Esophagus squamous epithelium (tissue), 5 donors: Measurements from ENCODE around the gene GEMIN5. TPM values are rescaled to one million over a fixed set of nuclear protein-coding genes. Genes with fewer than 3 reads are reported as not detected.

Experiments
- DNase-seq: peaks from one replicate; lab custom pipeline; 2025; lab: John Stamatoyannopoulos, UW
- H3K27ac ChIP-seq, 4 donors: fragments of 200-600 bp; sonication (generic); one replicate each; pipeline ENCODE4 v1.5.1; 2016 to 2019; ENCODE audit warnings: mild to moderate bottlenecking in 1 of 4
- H3K27me3 ChIP-seq, 4 donors: fragments of 200-600 bp; sonication (generic); 1 replicate in 3 of 4; 2 replicates in 1 of 4; pipeline versions ENCODE4 v1.5.1 to v1.6.0; 2017 to 2021; ENCODE audit warnings: antibody characterized with exemption in 1 of 4
- H3K36me3 ChIP-seq, 3 donors: fragments of 200-600 bp; sonication (generic); one replicate each; pipeline ENCODE4 v1.5.1; 2016 to 2019
- H3K4me1 ChIP-seq, 3 donors: fragments of 200-600 bp; sonication (generic); one replicate each; pipeline ENCODE4 v1.5.1; 2017 to 2019
- H3K4me3 ChIP-seq, 4 donors: fragments of 200-600 bp; sonication (generic); 1 replicate in 3 of 4; 2 replicates in 1 of 4; pipeline ENCODE4 v1.5.1; 2016 to 2019; ENCODE audit warnings: mild to moderate bottlenecking in 2 of 4, moderate library complexity in 1 of 4
- H3K9me3 ChIP-seq, 3 donors: fragments of 200-600 bp; sonication (generic); one replicate each; pipeline ENCODE4 v1.5.1; 2016 to 2019
- POLR2A ChIP-seq, 4 donors: fragments of 450-650 bp; IDR thresholded peaks; one replicate each; pipeline ENCODE4 v1.6.1; 2017; ENCODE audit warnings: antibody characterized with exemption in 4 of 4, mild to moderate bottlenecking in 4 of 4, moderate library complexity in 3 of 4
- WGBS, 2 donors: methylation state at CpG; one replicate each; pipeline ENCODE4 v1.1.5; 2018; 5-methylcytosine and 5-hydroxymethylcytosine counted together
- intact Hi-C: fragments of 100-400 bp; cut with DNase I; formaldehyde crosslinking; loops from one replicate; pipeline ENCODE4 v1.15.0; 2022
- total RNA-seq, 4 donors: library from RNA; depleted of rRNA; stranded (reverse); fragments of >200 nt; gene quantifications; one replicate each; pipeline ENCODE4 v1.1.0, GENCODE V29; 2016
- TF ChIP-seq, protein P1 (sequence below), 6 experiments: fragments of 450-650 bp in 4 of 6; fragments of 200-600 bp in 2 of 6; sonication (generic) in 2 of 6; IDR thresholded peaks; one replicate each; pipeline ENCODE4 v1.5.1; 2016 to 2019; ENCODE audit warnings: antibody characterized with exemption in 6 of 6, mild to moderate bottlenecking in 4 of 6, moderate library complexity in 4 of 6
- donor health status: DM: yes; HTN: yes; CAD: no.

The GEMIN5 gene
- total RNA-seq, 4 donors from 2014 or later: 10.1 to 18.1 (median 13.2) TPM

DNA sequence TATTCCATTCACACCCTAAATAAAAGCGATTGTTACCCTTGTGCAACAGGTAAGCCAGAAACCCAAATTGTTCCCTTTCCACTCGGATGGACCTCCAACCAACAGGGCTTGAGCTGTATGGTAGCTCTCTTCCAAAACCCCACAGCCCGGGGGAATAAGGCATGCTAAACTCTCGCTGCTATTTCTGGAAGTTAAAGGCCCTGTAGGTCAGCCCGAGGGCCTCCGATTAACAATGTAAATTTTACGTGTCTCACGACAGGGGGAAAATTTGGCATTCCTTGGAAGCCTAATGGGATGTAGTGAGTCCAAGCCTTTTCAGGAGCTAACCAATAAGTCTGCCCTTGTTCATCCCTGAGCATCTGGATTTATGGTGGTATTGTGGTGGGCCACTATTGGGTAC lies 53.6 kb downstream of the GEMIN5 start:
- no peak for DNase-seq
- peaks cover 23 to 62% (median 25%) of the 10 kb centered on the region in 3 donors for H3K36me3 ChIP-seq

DNA sequence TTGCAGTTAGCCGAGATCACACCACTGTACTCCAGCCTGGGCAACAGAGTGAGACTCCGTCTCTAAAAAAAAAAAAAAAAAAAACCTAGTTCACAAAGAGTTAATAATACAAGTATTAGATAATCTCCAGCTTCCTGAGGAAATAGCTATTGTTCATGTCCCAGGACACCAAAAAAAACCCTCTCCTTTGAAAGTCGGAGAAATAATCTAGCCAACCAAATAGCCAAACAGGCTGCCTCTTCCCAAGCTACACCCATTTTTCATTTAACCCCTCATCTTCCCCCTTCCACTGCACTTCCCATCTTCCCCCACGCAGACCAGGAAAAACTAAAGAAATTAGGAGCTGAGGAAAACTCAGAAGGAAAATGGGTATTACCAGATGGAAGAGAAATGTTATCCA lies 56.0 kb downstream of the GEMIN5 start:
- 68 to 82% methylated on average over 4 of the region's 4 CpGs for WGBS, 2 donors
- Histone ChIP-seq H3K27ac (no peak overlapping the region), H3K27me3 (no peaks in the 10 kb centered on the region), H3K36me3 (peaks cover 3 to 51% (median 10%) of the 10 kb centered on the region in 3 donors), H3K9me3 (peaks cover 10 to 53% (median 34%) of the 10 kb centered on the region in 3 donors), H3K4me1 (no peaks in the 10 kb centered on the region), H3K4me3 (no peak overlapping the region)
- intact Hi-C loops: no loop called here
- DNase-seq: no peak
- TF ChIP-seq, protein P1, sequence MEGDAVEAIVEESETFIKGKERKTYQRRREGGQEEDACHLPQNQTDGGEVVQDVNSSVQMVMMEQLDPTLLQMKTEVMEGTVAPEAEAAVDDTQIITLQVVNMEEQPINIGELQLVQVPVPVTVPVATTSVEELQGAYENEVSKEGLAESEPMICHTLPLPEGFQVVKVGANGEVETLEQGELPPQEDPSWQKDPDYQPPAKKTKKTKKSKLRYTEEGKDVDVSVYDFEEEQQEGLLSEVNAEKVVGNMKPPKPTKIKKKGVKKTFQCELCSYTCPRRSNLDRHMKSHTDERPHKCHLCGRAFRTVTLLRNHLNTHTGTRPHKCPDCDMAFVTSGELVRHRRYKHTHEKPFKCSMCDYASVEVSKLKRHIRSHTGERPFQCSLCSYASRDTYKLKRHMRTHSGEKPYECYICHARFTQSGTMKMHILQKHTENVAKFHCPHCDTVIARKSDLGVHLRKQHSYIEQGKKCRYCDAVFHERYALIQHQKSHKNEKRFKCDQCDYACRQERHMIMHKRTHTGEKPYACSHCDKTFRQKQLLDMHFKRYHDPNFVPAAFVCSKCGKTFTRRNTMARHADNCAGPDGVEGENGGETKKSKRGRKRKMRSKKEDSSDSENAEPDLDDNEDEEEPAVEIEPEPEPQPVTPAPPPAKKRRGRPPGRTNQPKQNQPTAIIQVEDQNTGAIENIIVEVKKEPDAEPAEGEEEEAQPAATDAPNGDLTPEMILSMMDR (IDR thresholded peaks at IDR 0.05): no peak
- no peak for TF ChIP-seq POLR2A (IDR thresholded peaks at IDR 0.05)

More for the DNA sequence above, 53.6 kb downstream of the GEMIN5 start:
- no peak for TF ChIP-seq POLR2A (IDR thresholded peaks at IDR 0.05)
- TF ChIP-seq, protein P1 (IDR thresholded peaks at IDR 0.05): no peak
- H3K4me1 ChIP-seq: no peaks in the 10 kb centered on the region
- H3K27me3 ChIP-seq: no peaks in the 10 kb centered on the region
- peaks cover 10 to 45% (median 27%) of the 10 kb centered on the region in 3 donors for H3K9me3 ChIP-seq
- H3K4me3 ChIP-seq: no peak overlapping the region
- no peak overlapping the region for H3K27ac ChIP-seq
- WGBS, 2 donors: 93 to 98% methylated on average over 5 to 8 of the region's 8 CpGs
- intact Hi-C loops: no loop called here

DNA sequence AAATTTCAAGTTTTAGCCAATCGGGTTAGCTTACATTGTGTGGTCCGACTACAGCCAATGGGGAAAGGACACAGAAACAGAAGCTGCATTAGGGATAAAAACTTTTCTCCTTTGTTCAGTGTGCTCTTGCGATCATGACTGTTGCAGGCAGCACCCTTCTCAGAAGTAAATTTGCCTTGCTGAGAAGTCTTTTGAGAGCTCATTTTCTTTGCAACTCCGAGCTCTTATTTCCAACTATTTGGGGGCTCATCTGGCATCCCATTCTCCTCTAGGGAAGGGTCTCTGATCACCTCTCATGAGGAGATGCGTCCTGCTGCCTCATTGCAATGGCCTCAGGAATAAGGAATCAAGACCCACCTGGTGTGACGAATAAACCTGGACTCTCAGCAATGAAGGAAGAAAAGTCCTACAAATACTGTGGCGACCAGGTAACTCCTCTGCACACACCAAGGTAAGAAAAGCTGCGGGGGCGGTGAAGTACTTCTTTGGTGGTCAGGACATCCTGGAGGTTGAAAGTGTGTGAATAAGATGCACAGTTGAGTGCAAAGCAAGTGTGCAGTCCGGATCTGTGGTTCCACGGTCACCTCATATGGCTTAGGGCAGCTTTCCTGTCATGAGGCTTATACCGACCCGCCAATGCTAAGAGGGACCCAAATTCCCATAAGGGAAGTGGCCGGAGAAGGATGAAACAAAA lies 59.2 kb downstream of the GEMIN5 start:
- H3K9me3 ChIP-seq: peaks cover 0 to 23% (median 12%) of the 10 kb centered on the region in 3 donors
- no peaks in the 10 kb centered on the region for H3K4me1 ChIP-seq
- intact Hi-C loops: no loop called here
- no peak overlapping the region for H3K4me3 ChIP-seq
- peaks cover 11 to 53% (median 20%) of the 10 kb centered on the region in 3 donors for H3K36me3 ChIP-seq
- no peaks in the 10 kb centered on the region for H3K27me3 ChIP-seq
- H3K27ac ChIP-seq: no peak overlapping the region
- 84 to 97% methylated on average over 11 to 13 of the region's 14 CpGs for WGBS, 2 donors
- TF ChIP-seq POLR2A (IDR thresholded peaks at IDR 0.05): no peak
- TF ChIP-seq, protein P1 (IDR thresholded peaks at IDR 0.05): no peak
- no peak for DNase-seq

GRCh38 chr5:154873791-154874331 lies 64.2 kb downstream of the GEMIN5 start:
- Histone ChIP-seq H3K27me3 (no peaks in the 10 kb centered on the region), H3K36me3 (peaks cover 23 to 85% (median 40%) of the 10 kb centered on the region in 3 donors), H3K4me1 (no peaks in the 10 kb centered on the region), H3K4me3 (no peak overlapping the region), H3K27ac (peak overlapping the region in 2 of 4 donors; percentile 15), H3K9me3 (peaks cover 0 to 11% (median 6%) of the 10 kb centered on the region in 3 donors)
- DNase-seq: no peak
- TF ChIP-seq, protein P1 (IDR thresholded peaks at IDR 0.05): no peak
- no peak for TF ChIP-seq POLR2A (IDR thresholded peaks at IDR 0.05)
- intact Hi-C loops: no loop called here
- WGBS, 2 donors: 91 to 100% methylated on average over 5 of the region's 5 CpGs

DNA sequence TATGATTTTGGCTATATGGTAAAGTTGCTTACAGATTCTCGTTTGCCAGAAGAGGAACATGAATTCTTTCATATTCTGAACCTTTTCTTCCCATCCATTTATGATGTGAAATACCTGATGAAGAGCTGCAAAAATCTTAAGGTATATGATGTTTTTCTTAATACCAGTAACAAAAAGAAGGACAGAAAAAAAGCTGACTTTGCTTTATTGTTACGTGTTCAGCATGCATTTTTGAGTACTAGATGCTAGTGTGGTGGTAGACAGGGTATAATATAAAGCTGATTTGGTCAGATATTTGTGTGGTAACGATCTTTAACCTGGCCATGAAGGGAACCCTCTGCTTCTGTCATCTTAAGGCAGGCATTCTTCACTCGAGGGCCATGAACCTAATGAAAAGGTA lies 66.3 kb downstream of the GEMIN5 start:
- 92 to 93% methylated on average over 4 of the region's 4 CpGs for WGBS, 2 donors
- H3K4me1 ChIP-seq: peaks cover 0 to 4% (median 0%) of the 10 kb centered on the region in 3 donors
- no peaks in the 10 kb centered on the region for H3K27me3 ChIP-seq
- H3K4me3 ChIP-seq: no peak overlapping the region
- no peak for DNase-seq
- H3K27ac ChIP-seq: no peak overlapping the region
- no peak for TF ChIP-seq POLR2A (IDR thresholded peaks at IDR 0.05)
- TF ChIP-seq, protein P1 (IDR thresholded peaks at IDR 0.05): no peak
- H3K9me3 ChIP-seq: no peaks in the 10 kb centered on the region
- H3K36me3 ChIP-seq: peaks cover 23 to 94% (median 40%) of the 10 kb centered on the region in 3 donors
- intact Hi-C loops: no loop called here
